ENCODE measurements around the gene ZNF70.

The ZNF70 gene

GRCh38 chr22:23777776-23778576, 27.1 kb upstream of the ZNF70 start:
- no peak for TF ChIP-seq CTCF (IDR thresholded peaks at IDR 0.05; ENCODE audit: low read length)
- TF ChIP-seq EZH2 (IDR thresholded peaks at IDR 0.05; ENCODE audit: borderline replicate concordance, low read length) = no peak

GRCh38 chr22:23775779-23776375, 25.0 kb upstream of the ZNF70 start:
- Histone ChIP-seq H3K79me2 (ENCODE audit: insufficient read depth, low read length) (no peaks in the 10 kb centered on the region), H4K20me1 (ENCODE audit: insufficient read depth, low read length) (no peaks in the 10 kb centered on the region), H3K9me2 (ENCODE audit: low read depth, low read length) (no peaks in the 10 kb centered on the region), H3K9me3 (ENCODE audit: low read length) (no peaks in the 10 kb centered on the region), H3K4me1 (ENCODE audit: insufficient read depth, low read length, severe bottlenecking) (peaks cover 15% of the 10 kb centered on the region), H3K4me2 (ENCODE audit: low read length) (no peak overlapping the region), H3K27ac (ENCODE audit: low read depth, low read length, poor library complexity, severe bottlenecking) (no peak overlapping the region), H3K4me3 (ENCODE audit: low read depth, low read length, poor library complexity, severe bottlenecking) (no peak overlapping the region), H3K36me3 (ENCODE audit: insufficient read depth, low read length) (no peaks in the 10 kb centered on the region), H3F3A (ENCODE audit: insufficient read depth, low read length) (no peaks in the 10 kb centered on the region), H3K27me3 (ENCODE audit: insufficient read depth, low read length) (0 out of 2 replicates have a peak, but pooled peaks cover 4% of the 10 kb centered on the region), H3K9ac (ENCODE audit: low read length) (no peak overlapping the region), H2AFZ (ENCODE audit: low read length) (no peak overlapping the region)
- TF ChIP-seq CTCF (IDR thresholded peaks at IDR 0.05; ENCODE audit: low read length) (peak; percentile 26; the same call in 1 of the 2 replicates), EZH2 (IDR thresholded peaks at IDR 0.05; ENCODE audit: borderline replicate concordance, low read length) (no peak)

More at GRCh38 chr22:23777776-23778576, 27.1 kb upstream of the ZNF70 start:
- no peaks in the 10 kb centered on the region for H3K36me3 ChIP-seq (ENCODE audit: insufficient read depth, low read length)
- H3K9me3 ChIP-seq (ENCODE audit: low read length) = no peaks in the 10 kb centered on the region
- H3F3A ChIP-seq (ENCODE audit: insufficient read depth, low read length) = no peaks in the 10 kb centered on the region
- H3K4me3 ChIP-seq (ENCODE audit: low read depth, low read length, poor library complexity, severe bottlenecking) = no peak overlapping the region
- H3K4me2 ChIP-seq (ENCODE audit: low read length) = no peak overlapping the region
- 0 out of 2 replicates have a peak, but pooled peaks cover 4% of the 10 kb centered on the region for H3K27me3 ChIP-seq (ENCODE audit: insufficient read depth, low read length)
- H3K27ac ChIP-seq (ENCODE audit: low read depth, low read length, poor library complexity, severe bottlenecking) = no peak overlapping the region
- H2AFZ ChIP-seq (ENCODE audit: low read length) = no peak overlapping the region
- H3K9me2 ChIP-seq (ENCODE audit: low read depth, low read length) = no peaks in the 10 kb centered on the region
- no peaks in the 10 kb centered on the region for H3K79me2 ChIP-seq (ENCODE audit: insufficient read depth, low read length)
- H3K9ac ChIP-seq (ENCODE audit: low read length) = no peak overlapping the region
- no peaks in the 10 kb centered on the region for H4K20me1 ChIP-seq (ENCODE audit: insufficient read depth, low read length)
- peaks cover 3% of the 10 kb centered on the region for H3K4me1 ChIP-seq (ENCODE audit: insufficient read depth, low read length, severe bottlenecking)

GRCh38 chr22:23774922-23775436, 24.1 kb upstream of the ZNF70 start:
- H3K9me3 ChIP-seq (ENCODE audit: low read length) = no peaks in the 10 kb centered on the region
- no peak overlapping the region for H3K9ac ChIP-seq (ENCODE audit: low read length)
- peaks cover 16% of the 10 kb centered on the region for H3K4me1 ChIP-seq (ENCODE audit: insufficient read depth, low read length, severe bottlenecking)
- H3K4me2 ChIP-seq (ENCODE audit: low read length) = no peak overlapping the region
- H3K27ac ChIP-seq (ENCODE audit: low read depth, low read length, poor library complexity, severe bottlenecking) = no peak overlapping the region
- H3F3A ChIP-seq (ENCODE audit: insufficient read depth, low read length) = no peaks in the 10 kb centered on the region
- H3K27me3 ChIP-seq (ENCODE audit: insufficient read depth, low read length) = 0 out of 2 replicates have a peak, but pooled peaks cover 4% of the 10 kb centered on the region
- no peaks in the 10 kb centered on the region for H3K79me2 ChIP-seq (ENCODE audit: insufficient read depth, low read length)
- no peak overlapping the region for H3K4me3 ChIP-seq (ENCODE audit: low read depth, low read length, poor library complexity, severe bottlenecking)
- no peak overlapping the region for H2AFZ ChIP-seq (ENCODE audit: low read length)
- TF ChIP-seq CTCF (IDR thresholded peaks at IDR 0.05; ENCODE audit: low read length) = no peak
- TF ChIP-seq EZH2 (IDR thresholded peaks at IDR 0.05; ENCODE audit: borderline replicate concordance, low read length) = no peak
- H3K36me3 ChIP-seq (ENCODE audit: insufficient read depth, low read length) = no peaks in the 10 kb centered on the region
- no peaks in the 10 kb centered on the region for H3K9me2 ChIP-seq (ENCODE audit: low read depth, low read length)
- H4K20me1 ChIP-seq (ENCODE audit: insufficient read depth, low read length) = no peaks in the 10 kb centered on the region
